ENCODE results near the gene SAXO1.

DNA sequence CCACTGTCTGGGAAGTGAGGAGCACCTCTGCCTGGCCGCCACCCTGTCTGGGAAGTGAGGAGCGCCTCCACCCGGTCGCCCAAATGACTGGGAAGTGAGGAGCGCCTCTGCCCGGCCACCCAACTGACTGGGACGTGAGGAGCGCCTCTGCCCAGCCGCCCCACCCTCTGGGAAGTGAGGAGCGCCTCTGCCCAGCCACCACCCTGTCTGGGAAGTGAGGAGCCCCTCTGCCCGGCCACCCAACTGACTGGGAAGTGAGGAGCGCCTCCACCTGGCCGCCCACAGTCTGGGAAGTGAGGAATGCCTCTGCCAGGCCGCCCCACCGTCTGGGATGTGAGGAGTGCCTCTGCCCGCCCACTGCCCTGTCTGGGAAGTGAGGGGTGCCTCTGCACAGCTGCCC is 32.9 kb downstream of the SAXO1 start:
- TF ChIP-seq CTCF (IDR thresholded peaks at IDR 0.05; ENCODE audit: poor library complexity, severe bottlenecking) (no peak), POLR2AphosphoS5 (IDR thresholded peaks at IDR 0.05) (no peak), EZH2 (IDR thresholded peaks at IDR 0.05; ENCODE audit: borderline replicate concordance, insufficient read depth, low read length, poor library complexity, severe bottlenecking) (no peak), RAD21 (conservative IDR thresholded peaks at IDR 0.05) (no peak), SMC3 (conservative IDR thresholded peaks at IDR 0.05; ENCODE audit: poor library complexity) (no peak)

Data from neural cell (in vitro differentiated cells).